ENCODE results near the gene CFAP119.

CFAP119 gene

DNA sequence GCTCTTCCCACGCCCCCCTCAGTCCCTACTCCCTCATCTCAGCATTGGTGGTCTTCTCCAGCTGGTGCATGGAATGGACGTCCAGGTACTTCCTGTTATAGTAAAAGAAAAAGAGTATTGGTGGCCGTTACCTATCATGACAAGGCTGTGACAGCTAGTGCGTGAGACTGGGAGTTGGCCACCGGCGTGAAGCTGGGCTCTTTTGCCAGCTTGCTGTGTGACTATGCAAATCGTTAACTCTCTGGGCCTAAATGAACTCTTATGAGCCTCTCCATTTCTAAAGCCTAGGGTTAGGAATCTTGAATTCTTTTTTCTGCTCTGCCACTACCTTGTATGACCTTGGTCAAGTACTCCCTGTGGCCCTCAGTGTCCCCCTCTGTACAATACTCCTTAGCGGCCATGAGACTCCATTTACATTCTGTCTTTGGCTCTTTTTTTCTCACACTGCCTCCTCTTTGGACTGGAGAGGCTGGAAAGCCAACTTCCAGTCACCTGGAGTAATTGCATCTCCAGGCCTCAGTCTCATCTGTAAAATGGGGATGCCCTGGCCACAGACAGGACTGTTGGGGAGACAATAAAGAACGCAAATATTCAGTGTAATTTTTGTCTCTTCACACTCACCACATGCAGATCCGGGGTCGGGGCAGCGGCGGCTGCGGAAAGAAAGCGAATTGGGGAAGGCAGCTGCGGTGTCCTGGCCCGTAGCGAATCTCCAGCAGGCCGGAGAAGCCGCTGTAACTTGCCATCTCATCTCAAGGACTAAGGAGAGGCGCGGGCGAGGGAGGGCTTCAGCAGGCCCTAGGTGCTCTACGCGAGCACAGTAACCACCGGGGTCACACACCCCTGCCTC is 1.1 kb downstream of the CFAP119 start:
- DNase-seq = no peak

DNA sequence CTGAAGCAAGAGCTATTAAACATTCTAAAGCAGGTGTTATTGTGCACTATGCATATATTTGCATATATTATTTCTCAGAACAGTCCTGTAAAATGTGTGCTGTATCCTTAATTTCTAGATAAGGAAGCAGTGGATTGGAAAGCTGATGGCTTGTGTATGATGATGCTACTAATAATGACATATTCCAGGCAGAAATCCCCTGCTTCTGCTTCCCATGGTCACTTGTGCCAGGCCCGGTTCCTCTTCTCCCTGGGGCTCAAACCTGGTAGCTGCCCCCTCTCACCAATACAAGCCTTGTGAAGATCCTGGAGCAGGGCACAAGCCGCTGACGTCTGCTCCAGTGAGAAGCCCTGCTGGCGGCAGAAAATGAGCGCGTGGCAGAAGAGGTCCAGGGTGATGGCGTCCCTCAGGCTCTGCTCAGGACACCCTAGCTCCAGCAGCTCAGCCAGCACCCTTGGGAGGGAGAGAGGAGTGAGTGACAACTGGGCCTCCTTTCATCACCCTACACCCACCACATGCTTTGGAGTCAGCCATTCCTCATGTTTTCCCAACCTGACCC is 1.8 kb downstream of the CFAP119 start:
- no peak for DNase-seq

DNA sequence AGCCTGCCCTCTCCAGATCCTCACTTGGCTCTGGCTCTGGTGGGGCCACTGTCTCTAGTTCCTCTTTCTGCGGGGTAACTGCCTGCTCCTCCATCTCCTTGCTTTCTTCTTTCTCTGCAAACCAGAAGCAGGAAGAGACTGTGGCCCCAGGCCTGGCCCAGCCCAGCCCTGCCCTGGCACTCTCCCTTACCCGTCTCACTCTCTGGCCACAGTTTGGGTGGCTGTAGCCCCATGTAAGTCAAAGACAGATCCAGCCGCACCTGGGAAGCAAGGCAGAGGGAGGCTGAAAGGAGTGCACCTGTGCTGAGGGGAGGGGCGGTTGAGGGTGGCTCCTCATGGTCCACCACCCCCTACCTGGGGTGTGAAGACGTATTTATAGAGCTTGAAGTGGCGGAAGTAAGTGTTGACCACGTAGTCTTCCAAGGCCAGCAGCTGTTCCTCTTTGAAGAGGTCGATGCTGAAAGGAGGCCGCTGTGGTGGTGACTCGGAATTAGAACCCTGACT is 2.8 kb downstream of the CFAP119 start:
- no peak for DNase-seq

DNA sequence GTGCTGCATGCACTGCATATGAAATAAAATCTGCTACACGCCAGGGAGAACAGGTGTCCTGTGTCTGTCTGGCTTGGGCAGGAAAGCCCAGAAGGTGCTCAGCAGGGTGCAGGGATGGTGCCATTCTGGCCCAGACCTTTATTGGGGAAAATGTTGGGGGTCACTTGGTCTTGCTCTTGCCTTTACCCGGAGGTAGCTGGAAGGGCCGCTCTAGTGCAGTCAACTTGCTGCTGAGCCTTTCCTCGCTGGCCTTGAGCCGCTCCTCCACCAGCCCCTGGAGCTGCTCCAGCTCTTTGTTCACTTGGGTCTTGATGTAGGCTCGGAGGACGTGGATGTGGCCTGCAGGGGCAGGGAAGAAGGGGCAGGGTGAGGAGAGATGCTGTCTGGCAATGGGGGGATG is 4.5 kb downstream of the CFAP119 start:
- no peak for DNase-seq

DNA sequence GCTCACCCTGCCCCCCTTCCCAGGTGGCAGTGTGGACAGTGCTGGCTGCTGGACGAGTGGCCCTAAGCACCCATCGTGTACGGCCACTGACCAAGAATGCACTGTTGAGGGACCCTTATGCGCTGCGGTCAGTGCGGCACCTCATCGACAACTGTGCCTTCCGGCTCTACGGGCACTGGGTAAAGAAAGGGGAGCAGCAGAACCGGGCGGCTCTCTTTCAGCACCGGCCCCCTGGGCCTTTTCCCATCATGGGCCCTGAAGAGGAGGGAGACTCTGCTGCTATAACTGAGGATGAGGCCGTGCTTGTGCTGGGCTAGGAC is 5.1 kb downstream of the CFAP119 start:
- no peak for DNase-seq

DNA sequence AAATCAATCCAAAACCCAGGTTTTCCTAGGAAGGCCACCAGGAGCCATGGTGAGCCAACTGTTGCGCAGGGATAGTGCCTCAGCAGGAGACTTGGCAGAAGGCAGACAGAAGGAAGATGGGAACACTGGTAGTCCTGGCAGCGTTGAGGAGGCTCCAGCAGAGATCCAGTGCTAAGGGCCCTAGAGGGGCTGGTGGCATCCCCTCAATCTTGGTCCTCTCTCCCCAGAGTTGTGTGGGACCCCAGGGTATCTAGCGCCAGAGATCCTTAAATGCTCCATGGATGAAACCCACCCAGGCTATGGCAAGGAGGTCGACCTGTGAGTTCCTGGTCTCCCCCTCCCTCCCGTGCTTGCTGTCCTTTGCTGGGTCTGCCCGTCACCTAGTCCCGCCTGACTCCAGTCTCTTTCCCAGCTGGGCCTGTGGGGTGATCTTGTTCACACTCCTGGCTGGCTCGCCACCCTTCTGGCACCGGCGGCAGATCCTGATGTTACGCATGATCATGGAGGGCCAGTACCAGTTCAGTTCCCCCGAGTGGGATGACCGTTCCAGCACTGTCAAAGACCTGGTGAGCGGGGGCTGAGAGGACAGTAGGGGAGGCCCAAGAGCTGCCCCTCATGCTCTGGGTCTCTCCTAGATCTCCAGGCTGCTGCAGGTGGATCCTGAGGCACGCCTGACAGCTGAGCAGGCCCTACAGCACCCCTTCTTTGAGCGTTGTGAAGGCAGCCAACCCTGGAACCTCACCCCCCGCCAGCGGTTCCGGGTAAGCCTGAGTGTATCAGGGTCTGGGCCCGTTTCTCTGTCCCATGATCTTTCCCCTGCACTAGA is 5.7 kb downstream of the CFAP119 start:
- DNase-seq = no peak

DNA sequence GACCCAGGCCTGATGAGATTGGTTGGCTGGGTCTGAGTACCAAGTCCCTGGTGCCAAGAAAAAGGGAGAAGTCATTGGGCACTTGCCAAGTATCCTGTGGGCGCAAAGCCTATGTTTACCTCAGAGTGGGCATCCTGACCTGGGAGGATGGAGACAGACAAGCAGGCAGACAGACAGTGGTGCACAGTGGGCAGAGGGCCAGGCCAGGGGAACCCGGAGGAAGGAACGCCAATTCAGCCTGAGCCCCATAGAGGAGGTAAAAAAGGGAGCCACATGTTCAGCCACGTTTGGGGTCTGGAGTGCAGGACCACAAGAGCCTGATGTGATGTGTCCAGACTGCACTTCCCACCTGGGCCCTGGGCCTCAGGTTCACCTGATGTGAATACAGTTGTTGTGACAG is 8.3 kb downstream of the CFAP119 start:
- DNase-seq = no peak

DNA sequence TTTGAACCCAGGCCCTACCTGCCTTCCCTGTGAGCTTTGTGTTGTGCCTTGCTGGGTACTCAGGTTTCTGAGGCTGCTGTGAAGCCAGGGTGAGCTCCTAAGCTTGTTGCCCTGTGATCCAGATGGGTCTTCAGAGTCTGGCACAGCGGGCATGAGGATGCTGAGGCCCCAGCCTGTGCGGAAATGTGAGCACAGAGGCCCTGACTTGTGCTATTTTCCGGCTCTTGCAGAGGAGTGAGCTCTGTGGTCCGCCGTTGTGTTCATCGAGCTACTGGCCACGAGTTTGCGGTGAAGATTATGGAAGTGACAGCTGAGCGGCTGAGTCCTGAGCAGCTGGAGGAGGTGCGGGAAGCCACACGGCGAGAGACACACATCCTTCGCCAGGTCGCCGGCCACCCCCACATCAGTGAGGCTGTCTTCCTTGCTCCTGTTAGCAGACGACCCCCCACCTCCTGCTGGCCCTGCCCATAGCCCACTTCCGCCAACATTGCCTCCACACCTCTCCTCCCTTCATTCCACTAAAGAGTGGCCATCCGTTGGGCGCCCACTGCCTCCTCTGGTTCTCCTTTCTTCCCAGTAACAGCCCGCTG is 10.9 kb downstream of the CFAP119 start:
- DNase-seq = no peak

DNA sequence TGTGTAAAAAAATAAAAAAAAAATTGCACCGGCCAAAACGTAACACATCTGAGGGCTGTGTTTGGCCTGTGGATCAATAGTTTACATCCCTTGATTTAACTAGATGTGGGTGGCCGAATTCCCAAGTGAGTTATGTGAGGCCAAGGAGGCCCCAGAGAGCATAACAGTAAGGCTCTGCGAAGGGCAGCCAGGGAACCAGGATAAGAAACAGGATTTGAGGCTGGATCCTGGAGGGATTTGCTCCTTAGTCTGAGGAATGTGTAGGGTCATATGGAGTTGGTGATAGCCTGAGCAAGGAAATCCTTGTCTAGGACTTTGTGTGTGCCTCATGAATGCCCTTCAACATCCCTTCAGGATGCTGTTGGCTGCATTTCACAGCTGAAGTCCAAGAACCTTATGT is 11.7 kb downstream of the CFAP119 start:
- DNase-seq = no peak

DNA sequence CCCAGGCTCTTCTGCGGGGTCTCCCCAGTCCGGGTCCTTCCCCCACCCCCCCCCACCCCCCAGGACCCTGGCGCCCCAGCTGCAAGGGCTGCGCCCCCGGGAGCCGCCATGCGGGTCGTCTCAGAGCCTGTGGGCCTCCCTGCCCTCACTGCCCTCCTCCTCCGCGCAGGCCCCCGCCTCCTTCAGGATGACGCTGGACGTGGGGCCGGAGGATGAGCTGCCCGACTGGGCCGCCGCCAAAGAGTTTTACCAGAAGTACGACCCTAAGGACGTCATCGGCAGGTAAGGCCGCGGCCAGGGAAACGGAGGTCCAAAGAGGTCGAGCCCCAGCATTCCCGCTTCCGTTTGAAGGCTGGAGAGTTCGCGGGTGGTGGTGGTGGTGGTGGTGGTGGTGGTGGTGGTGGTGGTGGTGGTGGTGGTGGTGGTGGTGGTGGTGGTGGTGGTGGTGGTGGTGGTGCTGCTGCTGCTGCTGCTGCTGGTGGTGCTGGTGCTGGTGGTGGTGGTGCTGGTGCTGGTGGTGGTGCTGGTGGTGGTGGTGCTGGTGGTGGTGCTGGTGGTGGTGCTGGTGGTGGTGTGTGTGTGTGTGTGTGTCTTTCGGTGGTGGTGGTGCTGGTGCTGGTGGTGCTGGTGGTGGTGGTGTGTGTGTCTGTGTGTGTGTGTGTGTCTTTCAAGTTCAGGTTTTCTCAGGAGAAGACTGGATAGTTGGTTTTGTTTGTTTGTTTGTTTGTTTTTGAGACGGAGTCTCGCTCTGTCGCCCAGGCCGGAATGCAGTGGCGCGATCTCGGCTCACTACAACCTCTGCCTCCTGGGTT is 13.0 kb downstream of the CFAP119 start:
- DNase-seq = no peak

DNA sequence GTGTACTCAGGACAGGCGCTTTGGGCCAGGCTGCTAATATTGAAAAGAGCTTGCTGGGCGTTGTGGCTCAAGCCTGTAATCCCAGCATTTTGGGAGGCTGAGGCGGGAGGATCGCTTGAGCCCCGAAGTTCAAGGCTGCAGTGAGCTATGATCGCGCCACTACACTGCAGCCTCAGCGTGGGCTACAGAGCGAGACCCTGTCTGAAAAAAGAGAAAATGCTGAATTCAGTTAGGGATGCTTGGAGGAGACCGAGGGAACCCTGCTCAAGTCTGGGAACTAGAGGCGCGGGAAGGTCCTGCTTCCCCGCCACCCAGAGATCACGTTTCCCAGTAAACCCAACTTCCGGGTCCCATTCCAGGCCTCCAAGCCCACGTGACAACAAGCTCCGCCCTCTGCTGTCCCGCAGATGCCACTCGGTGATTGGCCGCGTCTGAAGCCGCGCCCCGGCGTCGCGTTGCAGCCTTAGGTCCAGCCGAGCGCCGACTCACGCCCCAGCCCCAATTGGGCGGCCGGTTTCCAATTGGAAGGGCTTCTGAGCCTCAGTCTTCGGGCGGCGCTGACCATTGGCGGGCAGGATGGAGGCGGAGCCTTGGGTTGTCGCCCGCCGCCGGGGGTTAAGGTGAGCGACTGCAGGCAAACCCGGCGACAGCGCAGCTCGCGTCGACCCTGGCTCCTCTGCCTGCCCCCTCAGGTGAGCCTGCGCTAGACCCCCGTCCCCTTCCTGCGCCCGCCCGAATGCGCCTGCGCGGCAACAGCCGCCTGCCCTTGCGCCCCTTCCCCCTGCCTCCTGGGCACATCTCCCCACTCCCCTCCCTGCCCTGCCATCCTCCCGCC is 13.8 kb downstream of the CFAP119 start, which contains the start of gene PHKG2:
PHKG2 (plus strand) TSS at position 627 of the 835 bp plus-strand sequence. CDS start 396 bp downstream, outside the sequence.
- DNase-seq = peak; percentile 99

DNA sequence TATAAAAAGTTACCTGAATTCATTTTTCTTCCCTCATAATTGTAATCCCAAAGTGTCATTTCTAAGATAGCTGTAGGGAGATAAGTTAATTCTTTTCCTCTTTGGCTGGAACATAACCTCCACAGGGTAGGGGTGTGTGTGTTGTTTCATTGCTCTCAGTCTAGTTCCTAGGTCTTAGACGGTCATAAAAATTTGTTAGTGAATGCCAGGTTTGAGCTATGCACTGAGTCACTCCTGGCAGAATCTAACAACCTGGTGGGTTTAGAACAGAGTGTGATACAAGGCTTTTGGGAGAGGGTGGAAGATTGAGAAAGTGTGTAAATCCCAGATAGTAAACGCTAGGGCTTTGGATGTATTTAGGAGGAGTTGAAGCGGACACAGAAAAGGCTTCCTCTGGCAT is 14.5 kb downstream of the CFAP119 start:
- DNase-seq = no peak

DNA sequence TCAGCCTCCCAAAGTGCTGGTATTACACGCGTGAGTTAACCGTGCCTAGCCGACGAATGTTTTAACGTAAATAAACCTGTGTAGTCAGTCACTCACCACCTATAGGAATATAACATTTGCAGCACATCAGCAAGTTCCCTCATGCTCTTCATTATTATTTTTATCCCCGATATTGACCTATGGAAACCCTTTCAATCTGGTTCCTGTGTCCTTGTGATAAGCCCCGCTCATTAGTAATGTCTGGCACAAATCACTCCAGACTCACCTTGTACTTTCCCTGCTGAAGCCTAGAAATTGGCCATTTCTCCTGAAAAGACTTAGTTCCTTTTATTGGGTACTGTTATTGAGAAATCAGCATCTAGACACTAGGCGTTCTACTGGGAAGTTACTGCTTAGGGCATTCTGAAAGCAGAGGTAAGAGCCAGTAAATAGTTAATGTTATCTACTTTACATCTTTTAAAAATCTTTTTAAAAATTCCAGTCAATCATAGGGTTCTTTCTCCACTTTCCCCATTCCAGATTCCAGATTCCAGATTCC is 15.2 kb downstream of the CFAP119 start:
- no peak for DNase-seq

DNA sequence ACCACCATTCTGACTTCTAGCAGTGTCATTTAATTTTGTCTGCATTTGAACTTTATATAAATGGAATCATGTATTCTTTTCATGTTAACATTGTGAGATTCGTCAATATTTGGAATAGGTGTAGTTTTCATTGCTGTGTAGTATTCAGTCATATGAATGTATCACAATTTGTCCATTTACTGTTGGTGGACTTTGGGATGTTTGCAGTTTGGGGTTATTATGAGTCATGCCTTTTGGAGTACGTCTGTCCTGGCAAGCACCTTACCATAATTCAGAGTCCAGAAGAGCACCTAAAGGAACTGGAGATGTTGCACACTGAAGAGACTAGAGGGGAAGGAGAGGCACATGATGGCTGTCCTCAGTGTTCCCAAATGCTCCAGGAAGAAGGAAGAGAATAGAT is 16.8 kb downstream of the CFAP119 start:
- no peak for DNase-seq

DNA sequence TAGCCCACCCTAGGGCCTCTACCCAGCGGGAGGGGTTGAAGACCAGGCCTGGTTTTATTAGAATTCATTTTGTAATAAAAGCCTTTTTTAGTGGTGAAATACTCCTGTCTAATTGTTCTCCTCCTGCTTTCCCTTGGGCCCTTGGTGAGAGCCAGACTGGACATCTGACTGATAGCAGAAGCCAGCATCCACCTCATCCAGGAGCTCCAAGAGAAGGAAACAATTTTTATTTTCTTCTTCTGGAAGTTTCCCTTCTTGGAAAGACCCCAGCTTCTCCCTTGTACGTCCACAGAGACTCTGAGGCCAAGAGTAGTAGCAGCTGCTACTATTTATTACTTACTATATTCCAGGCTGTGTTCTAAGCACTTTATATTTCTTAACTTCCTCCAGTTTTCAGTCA is 17.7 kb downstream of the CFAP119 start:
- DNase-seq = no peak

DNA sequence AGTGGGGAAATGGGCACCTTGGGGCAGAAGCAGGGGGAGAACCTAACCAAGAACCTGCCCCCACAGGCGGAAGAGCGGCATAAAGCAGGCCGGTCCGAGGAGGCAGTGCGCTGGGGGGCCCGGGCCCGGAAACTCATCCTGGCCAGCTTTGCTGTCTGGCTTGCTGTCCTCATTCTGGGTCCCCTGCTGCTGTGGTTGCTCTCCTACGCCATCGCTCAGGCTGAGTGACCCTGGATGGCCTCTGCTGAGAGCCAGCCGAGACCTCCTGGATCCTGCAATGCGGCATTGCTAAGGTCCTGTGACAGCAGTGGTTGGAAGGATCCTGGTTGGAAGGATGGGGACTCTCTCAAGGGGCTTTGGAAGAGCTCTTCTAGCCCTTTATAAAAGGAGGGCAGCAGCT is 18.1 kb downstream of the CFAP119 start:
- DNase-seq = no peak

DNA sequence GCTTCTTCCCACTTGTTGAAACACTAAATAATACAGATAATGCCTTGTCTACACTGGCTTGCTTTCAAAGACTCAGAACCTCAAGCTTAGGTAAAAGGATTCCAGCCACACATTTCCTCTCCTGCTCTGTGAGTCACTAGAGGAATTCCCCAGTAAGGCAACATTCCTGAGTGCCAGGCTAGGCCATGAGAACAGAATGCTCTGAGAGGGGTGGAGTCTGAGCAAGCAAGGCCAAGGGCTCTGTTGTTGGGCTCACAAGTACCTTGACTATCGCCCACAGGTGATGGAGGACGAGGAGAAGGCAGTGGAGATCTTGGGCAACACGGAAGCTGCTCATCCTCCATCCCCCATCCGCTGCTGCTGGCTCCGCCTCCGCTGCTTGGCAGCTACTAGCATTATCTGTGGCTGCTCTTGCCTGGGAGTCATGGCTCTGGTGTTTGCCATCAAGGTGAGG is 20.4 kb downstream of the CFAP119 start:
- peak; percentile 33 for DNase-seq

DNA sequence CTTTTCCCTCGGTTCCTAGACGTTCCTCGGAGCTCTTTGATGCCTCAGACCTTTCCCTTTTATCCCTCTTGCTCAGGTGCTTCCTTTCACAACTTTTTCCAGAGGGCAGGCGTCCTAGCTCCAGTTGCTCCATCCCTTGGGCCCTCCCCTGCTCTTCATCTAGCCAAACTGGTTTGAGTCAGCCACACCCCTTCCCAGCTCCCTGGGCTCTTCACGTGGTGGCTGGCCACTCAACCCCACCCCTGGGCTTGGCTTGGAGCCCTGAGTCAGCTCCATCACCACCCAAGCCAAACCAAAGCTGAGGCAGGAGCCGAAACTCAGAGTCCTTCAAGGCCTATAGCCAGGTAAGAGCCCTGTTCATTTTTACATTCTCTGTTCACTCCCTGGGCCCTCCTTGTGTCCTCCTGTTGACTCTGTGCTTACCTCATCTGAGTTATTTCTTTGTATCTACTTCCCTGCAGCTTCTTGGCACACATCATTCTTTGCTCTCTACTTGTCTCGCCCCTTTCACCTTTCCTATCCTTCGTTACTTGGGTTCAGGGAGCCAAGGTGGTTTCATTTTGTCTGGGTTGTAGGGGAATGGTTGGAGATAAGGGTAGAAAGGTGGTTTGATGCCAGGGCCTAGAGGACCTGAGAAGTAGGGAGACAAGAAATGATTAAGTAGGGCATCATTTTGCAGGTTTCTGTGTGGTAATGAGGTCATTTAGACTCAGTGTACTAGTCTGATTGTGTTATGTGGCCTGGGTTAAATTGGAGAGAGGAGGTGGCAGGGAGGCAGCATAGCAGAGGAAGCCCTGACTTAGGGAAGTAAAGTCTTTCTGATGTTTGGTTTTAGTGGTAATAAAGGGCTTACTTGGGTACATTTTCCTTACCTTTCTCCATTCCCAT is 21.3 kb downstream of the CFAP119 start:
- peak; percentile 99 for DNase-seq

DNA sequence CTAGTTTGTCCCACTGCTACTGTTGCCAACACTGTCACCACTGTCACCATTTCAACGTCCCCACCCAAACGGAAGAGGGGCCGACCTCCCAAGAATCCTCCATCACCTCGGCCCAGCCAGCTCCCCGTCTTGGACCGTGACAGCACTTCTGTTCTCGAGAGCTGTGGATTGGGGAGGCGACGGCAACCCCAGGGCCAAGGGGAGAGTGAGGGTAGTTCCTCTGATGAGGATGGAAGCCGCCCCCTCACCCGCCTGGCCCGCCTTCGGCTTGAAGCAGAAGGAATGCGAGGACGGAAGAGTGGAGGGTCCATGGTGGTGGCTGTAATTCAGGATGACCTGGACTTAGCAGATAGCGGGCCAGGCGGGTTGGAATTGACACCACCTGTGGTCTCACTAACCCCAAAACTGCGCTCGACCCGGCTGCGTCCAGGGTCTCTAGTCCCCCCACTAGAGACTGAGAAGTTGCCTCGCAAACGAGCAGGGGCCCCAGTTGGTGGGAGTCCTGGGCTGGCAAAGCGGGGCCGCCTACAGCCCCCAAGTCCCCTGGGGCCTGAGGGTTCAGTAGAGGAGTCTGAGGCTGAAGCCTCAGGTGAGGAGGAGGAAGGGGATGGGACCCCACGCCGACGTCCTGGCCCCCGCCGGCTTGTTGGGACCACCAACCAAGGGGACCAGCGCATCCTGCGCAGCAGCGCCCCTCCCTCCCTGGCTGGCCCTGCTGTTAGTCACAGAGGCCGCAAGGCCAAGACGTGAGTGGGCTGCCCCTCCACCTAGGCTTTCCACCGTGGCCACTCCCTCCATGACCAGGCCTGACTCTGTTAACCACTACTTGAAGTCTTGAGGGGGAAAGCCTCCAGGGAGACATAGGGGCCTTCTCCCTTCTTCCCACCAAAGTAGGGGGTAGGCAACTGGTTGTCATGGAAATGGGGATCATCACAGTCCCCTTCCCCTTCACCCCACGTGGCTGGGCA is 22.6 kb downstream of the CFAP119 start:
- no peak for DNase-seq

All from NCI-H510A treated with DMSO at 0.1 percent for 48 hours (cell line).